ENCODE results near the gene SFPQ. TPM values are rescaled to one million over a fixed set of nuclear protein-coding genes. Genes with fewer than 3 reads are reported as not detected.

Gene SFPQ
- 245 and 335 TPM in 2 replicates for total RNA-seq

GRCh38 chr1:35192853-35193664 is at the start of gene SFPQ:
Gene SFPQ (minus strand): TSS chr1:35193145. CDS start chr1:35193049, 96 bp downstream.

Other genes starting within 250 kb of the SFPQ start
- gene TMEM35B, start 207.8 kb downstream of the SFPQ start, total RNA-seq, result 28.6 and 32.8 TPM in 2 replicates
- 10.9 and 11.4 TPM in 2 replicates for gene ZMYM6, start 161.2 kb downstream of the SFPQ start, total RNA-seq
- 27.3 and 32.4 TPM in 2 replicates for gene ZMYM1, start 113.8 kb downstream of the SFPQ start, total RNA-seq
- gene ZMYM4, start 75.6 kb upstream of the SFPQ start, total RNA-seq, result 29.6 and 30.1 TPM in 2 replicates

Measured in epithelial cell of umbilical artery (primary cell).